Measurements from ENCODE around the gene KIF2B.

GRCh38 chr17:53780320-53780719, 42.4 kb upstream of the KIF2B start:
- TF ChIP-seq GABPA (IDR thresholded peaks at IDR 0.05; ENCODE audit: low read depth) (no peak), CTCF (IDR thresholded peaks at IDR 0.05; ENCODE audit: insufficient read depth, low read length) (no peak)
